Right ventricle myocardium superior (tissue), 1 donor: ENCODE results near the gene MON2. TPM values are rescaled to one million over a fixed set of nuclear protein-coding genes. Genes with fewer than 3 reads are reported as not detected.

Experiments used
- ATAC-seq: fragments of 200-7000 bp; cut with Tn5 transposase; one replicate; pipeline ENCODE4 v1.9.1; 2020; ENCODE audit warnings: mild to moderate bottlenecking; ENCODE audit not compliant: poor library complexity
- DNase-seq: peaks from one replicate; pipeline ENCODE4 v3.0.0-alpha.2; 2020
- intact Hi-C: fragments of 100-400 bp; cut with DNase I; formaldehyde crosslinking; loops from one replicate; pipeline ENCODE4 v1.11.2; 2022
- total RNA-seq: library from RNA; stranded (reverse); fragmentation: NEBNext Ultra II Directional; extraction: Animal tissue kit (Norgen Biotek cat#: 25700); gene quantifications from one replicate; pipeline ENCODE4 v1.2.1, GENCODE V29; 2021
- donor health status: DM: no; HTN: yes; CAD: no; lungs with severe emphysema.

The MON2 gene
- total RNA-seq, 1 donor from 2014 or later, result 12.5 TPM

DNA sequence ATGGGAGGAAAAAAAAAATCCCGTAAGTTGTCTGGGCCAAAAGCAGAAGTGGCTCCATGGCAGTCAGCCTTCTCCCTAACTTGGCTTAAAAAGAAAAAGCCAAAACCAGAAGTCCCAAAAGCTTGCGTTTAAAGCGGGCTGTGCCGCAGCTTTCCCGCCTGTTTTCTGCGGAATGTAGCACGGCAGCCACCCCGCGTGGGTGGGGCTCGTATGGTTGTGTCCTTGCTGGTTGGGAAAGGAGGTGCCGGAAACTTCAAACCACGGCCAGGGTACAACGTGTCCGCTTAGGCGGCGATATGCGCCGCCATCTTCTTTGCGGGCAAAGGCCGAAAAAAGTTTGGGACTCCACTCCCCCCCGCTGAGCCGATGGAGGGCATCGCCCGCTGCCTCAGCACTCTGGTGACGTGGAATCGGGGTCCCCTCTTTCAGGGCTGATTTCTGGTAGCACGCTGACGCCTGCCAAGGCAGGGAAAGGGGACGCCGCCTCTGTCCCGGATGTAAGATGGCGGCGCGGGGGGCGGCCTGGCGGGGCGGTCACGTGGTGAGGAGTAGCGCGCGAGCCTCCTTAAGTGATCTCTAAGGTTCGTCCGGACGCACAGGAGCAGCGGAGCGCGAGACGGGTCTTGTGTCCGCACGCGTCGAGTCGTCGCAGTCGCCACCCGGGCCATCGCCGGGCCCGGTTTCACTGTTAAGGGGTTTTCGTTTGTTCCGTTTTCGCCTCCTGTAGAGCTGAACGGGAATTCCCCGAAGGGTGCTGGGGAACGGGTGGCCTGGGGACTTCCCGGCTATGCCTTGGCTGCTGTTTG, 135.8 kb downstream of the MON2 start:
- peak; percentile 95 for DNase-seq
- intact Hi-C loops, result no loop called here

DNA sequence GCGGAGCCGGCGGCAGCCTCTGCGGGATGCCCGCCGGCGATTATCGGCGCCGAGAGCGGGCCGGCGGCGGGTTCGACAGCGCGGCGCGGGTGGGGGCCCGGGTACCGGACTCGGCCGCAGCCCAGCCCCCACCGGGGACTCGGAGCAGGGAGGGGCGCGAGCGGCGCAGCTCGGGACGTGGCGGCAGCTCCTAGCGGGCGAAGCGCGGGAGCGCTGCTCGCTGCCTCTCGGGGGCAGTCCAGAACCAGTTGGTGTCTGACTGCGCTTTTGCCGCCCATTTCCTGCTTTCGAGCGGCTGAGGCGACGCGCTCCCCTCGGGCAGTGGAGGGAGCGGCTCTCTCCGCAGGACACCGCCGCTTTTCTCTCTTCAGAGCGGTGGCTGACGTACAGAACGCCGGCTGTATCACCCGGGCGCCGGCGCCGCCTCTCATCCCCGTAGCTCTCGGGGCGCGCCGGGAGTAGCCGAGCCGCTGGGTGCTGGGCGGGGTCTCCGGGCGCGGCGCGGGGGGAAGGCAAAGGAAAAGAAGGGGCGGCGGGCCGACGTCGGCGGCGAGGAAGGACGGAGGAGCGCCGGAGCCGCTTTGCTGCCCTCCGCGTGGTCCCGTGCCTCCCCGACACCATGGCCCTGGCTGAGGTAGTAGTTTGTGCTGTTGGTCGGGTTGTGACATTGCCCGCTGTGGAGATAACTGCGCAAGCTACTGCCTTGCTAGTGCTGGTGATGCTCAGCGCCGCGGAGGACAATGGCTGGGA, 136.6 kb downstream of the MON2 start:
- peak; percentile 95 for ATAC-seq
- intact Hi-C loops, result no loop called here
- peak; percentile 92 for DNase-seq

More for the DNA sequence above, 135.8 kb downstream of the MON2 start:
- ATAC-seq, result peak; percentile 93

DNA sequence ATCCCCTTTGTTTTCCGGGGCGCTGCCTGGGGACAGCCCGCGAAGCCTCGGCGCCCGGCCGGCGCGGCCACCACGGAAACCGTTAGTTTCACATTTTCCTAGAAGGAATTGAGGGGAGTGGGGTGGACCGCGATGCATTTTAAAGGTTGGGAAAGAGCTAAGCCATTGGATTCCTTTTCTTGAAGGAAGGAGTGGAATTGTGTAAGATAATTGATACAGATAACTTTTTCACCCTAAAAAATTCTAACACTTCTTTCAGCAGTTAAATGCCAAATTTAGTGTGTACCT, 137.1 kb downstream of the MON2 start:
- intact Hi-C loops, result no loop called here
- ATAC-seq (no peak), DNase-seq (no peak)

DNA sequence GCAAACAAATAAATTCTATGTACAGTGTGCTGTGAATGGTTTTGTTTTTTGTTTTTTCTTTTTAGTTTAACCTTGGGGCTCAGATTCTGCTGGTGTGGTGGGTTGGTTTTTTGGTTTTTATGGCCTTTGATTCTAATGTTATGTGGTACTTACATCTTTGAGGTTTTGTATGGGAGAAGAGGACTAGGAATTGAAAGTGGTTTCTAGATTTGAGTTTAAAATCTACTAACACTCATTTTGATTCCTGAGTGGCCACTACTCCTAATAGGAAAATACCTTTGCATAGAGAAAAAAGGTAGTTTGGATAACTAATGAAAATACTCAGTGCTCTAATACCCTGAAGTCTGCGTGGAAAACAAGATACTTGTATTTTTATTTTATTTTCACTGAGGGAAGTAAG, 137.7 kb downstream of the MON2 start:
- DNase-seq (no peak), ATAC-seq (no peak)
- intact Hi-C loops, result no loop called here

DNA sequence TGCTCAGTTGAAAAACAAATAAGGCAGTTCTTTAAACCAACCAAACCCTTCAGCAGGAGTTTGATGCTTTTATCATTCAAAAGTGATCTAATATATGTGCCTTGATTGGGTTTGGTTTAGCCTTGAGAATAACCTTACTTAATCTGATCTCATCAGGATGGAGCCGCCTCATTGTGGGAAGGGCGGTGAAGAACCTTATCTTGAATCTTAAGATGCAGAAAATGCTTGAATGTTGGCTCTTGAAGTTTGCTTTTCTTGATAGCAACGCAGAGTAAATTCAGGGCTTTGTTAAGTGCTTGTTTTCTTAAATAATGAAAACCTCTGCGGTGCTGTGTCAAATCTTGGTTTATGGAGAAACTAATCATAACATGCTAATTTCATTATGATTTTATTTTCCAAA, 138.2 kb downstream of the MON2 start:
- intact Hi-C loops, result no loop called here
- ATAC-seq, result no peak
- DNase-seq, result no peak

DNA sequence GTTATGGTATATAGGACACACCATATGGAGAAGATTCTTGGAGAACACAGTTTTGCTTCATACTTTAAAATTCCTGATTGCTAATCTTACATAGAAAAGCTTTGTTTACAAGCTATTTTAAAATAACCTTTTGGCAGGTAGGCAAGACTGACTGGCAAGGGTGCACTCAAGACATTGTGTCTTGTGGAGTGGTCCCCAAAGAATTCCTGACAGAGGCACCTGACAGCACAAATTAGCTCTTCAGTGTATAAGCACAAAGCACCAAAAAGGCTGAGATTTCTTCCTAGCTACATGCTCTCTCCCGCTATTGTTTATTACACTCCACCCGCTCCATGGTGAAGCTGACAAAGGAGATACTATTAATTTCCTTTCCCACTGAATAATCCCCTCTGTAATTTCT, 139.4 kb downstream of the MON2 start:
- ATAC-seq (no peak), DNase-seq (no peak)
- intact Hi-C loops, result no loop called here

DNA sequence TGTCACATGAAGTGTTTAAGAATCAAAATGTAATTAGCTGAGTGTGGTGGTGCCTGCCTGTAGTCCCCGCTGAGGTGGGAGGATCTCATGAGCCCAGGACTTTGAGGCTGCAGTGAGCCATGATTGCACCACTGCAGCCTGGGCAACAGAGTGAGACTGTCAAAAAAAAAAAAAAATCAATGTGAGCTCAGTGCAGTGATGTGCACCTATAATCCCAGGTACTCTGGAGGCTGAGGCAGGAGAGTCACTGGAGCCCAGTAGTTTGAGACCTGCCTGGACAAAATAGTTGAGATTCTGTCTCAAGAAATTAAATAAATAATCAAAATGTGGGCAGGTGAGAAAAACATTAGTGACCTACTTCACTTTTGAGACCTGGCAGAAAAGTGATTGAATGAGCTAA, 140.0 kb downstream of the MON2 start:
- no peak for ATAC-seq
- intact Hi-C loops, result no loop called here

DNA sequence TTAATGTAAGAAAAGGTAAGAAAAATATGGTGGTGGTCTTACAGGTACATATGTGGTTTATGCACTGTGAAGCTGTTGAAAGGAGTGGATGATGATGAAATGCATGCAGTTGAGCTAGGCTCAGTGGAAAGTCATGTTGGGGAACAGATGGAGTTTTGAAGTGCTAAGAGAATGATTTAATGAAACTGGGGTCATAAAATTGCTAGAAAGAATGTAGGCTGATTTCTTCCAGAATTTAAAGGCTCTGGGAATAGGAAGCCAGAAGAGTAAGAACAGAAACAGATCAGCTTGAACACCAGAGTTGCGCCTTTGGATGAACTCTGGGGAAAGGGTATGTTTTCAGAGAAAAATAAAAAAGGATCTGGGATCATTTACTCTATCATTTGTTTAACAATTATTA, 146.5 kb downstream of the MON2 start:
- DNase-seq (no peak), ATAC-seq (no peak)
- intact Hi-C loops, result no loop called here

More for the DNA sequence above, 140.0 kb downstream of the MON2 start:
- no peak for DNase-seq

DNA sequence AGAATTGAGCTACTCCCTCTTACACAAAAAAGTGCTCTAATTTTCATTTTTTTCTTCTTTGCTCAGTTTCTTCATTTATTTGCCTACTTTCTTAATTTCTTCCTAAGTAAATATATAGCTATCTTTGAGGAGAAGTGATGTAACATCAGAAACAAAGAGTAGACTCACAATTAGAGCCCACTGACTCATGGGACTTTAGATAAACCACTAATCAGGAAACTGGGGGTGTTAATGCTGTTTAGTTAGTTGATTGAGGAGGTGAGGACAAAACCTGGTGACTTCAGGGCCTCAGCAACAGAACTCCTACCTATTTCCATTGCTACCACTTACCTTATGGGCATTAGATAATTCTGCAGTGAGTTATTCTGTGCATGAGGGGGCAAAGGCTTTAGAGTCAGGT, 151.7 kb downstream of the MON2 start:
- intact Hi-C loops, result no loop called here
- DNase-seq, result no peak
- ATAC-seq, result no peak

DNA sequence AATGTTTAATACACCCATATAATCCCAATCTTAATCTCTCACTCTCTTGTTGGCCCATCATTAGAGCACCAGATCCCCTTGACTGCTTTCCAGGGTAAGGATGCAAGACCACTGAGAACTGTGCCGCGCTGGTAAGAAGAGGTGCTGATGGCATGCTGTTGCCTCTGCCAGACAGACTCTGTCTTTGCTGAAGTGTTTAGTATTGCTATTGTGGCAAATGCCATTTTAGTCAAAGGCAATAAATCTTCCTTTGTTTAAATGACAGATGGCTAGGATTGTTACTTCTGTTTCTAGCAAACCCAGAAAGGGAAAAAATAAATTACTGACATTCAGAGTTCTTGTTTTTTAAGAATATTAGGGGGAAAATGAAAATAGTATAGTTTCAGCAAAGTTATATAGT, 152.3 kb downstream of the MON2 start:
- ATAC-seq (no peak), DNase-seq (no peak)
- intact Hi-C loops, result no loop called here

DNA sequence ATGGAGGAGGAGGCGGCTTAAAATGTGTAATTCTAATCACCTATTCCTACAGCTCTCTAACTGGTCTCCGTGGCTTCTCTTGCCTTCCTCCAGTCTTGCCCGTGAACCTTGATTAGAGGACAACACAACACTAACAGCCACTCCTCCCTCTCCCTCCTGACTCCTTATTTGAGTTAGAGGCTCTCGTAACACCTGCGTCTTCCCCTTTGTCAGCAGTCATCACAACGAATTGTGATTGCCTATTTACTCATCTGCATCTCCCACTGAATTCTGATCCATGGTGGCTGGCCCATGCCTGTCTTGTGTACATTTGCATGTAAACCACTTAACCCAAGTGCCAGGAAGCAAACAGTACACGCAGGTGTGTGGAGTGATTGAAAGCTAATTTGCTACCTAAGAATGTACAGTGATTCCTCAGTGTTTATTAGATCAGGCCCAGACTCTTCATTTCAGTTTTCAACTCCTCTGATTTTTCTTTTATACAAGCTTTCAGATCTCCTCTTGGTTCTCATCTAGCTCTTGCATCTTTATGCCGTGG, 154.5 kb downstream of the MON2 start:
- intact Hi-C loops, result no loop called here
- DNase-seq (no peak), ATAC-seq (no peak)

DNA sequence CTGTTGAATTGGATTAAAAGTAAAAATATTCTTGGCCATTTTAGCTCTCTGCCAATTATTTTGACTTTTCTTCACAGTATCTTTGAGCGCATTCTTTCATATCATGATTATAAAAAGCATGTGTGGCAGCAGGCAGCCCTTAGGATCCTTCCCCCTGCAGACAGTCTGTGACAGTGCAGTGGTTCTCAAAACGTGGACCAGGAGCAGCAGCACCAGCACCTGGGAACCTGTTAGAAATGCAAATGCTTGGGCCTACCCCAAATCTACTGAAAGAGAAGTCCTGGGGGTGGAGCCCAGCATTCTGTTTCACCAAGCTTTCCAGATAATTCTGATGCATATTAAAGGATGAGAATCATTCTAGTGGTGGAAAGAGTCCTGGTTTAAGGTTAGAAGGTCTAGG, 155.6 kb downstream of the MON2 start:
- ATAC-seq (no peak), DNase-seq (no peak)
- intact Hi-C loops, result no loop called here

DNA sequence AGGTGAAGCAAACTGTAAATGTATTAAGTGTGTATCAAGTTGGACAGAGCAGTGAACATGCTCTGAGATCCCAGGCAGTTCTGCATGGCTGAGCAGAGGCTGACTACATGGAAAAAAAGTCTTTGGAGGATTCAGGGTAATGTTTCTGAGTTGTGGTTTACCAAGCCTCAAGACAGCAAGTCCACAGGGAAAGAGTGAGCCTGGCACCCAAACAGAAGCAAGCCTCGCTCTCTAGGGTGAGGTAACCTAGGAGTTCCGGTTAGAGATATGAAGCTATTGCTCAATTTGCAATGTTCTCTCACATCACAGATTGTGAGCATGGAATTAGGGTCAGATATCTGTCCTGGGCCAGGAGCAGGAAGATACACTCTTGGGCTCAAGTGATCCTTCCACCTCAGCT, 158.6 kb downstream of the MON2 start:
- ATAC-seq, result peak; percentile 71
- intact Hi-C loops, result no loop called here
- DNase-seq, result no peak

DNA sequence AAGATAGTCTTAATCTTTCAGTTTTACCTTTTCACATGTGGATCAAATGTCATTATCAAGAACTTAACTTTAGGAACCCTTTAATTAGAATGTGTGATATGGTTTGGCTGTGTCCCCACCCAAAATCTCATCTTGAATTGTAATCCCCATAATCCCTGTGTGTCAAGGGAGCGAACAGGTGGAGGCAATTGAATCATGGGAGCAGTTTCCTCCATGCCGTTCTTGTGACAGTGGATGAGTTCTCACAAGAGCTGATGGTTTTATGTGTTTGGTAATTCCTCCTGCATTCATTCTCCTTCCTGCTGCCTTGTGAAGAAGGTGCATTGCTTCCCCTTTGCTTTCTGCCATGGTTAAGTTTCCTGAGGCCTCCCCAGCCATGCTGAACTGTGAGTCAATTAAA, 160.6 kb downstream of the MON2 start:
- intact Hi-C loops, result no loop called here

DNA sequence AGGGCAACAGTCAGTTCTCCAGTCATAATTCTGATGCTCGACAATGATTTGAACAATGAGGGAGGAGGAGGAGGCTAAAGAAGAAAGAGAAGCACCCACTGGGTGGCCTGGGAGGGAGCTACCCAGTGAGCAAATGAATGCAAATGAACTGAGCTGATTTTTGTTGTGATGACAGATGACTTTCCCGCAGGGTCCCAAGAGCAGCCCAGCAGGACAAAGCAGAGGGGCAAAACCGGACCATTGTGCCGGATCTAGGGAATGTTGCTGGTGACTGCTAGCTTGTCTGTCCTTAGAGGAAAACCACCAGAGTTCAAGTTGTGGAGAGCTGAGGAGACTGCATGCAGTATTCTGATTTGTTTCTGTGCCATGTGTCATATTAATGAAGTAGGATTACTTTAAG, 162.8 kb downstream of the MON2 start:
- DNase-seq, result no peak

More for the DNA sequence above, 160.6 kb downstream of the MON2 start:
- DNase-seq (no peak), ATAC-seq (no peak)

DNA sequence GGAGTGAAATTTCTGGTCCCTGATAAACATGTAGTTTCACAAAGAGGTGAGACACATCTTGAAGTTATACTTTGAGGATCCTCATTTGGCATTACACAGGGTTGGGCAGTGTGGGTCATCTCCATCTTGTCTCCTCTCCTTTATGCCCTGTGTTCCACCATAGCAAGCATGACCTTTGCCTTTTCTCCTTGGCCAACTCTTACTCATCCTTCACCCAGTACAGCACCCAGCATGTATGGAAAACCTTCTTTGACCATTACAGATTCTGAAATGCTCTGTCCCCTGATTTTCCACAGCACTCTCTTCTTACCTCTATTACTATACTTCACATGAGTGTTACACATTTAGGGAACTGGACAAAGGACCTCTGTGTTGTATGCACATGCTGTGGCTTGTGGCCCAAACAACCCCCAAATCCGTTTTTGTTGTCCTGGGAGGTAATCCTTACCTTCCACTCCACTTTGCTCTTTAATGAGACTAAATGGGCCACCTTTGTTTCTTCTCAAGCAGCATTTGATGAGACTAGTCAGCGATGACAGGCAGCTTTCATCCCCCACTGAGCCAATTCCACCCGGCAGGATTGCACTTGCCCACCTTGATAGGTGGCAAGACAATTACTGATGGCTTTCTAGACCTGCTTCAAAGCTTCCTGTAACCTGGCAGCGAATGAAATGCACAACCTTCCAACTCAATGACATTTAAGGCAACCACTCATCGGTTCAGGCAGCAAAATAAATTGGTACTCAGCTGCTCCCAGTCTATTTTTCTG, 163.5 kb downstream of the MON2 start:
- no peak for ATAC-seq
- intact Hi-C loops, result no loop called here
- DNase-seq, result no peak

More for the DNA sequence above, 162.8 kb downstream of the MON2 start:
- no peak for ATAC-seq
- intact Hi-C loops, result no loop called here

DNA sequence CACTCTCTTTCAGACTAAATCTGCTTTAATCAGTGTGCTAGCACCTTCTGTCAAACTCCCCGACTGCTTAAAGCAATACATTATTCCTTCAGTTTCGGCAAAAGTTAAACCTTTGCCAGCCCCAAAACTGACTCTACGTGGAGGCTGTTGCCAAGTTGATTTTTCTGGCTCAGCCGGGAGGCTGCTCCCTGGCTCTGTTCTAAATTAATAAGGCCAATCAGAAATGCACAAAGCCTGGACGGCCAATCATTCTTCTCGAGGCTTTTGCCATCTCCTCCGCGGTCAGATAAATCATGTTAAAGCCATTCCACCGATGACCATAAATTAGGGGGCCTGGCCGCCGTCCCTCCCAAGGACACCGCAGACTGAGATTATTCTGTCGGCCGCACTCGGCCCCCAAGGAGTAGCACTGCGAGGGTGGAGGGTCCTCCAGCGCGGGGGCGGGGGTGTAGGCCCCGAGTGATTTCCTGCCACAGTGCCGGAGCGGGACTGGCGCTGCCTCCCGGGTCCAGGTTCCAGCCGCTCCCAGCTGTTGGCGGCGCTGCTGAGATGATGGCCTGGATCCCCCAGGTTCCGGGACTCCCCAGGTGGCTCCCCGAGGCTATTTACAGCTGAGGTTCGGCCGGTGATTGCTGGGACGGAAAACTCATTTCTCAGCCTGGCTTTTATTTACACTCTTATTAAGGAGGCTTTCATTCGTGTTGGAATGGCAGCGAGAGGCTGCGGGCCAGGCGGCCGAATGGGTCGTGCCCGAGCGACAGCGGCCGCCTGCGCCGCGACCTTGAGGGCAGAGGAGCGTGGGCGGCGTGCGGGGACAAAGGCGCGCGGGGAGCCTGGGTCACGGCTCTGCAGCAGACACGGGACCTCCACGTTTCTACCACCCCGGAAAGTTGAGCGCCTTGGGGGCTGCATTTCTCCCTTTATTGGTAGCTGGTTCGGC, 165.1 kb downstream of the MON2 start:
- intact Hi-C loops, result no loop called here
- peak; percentile 76 for DNase-seq
- ATAC-seq, result peak; percentile 90

DNA sequence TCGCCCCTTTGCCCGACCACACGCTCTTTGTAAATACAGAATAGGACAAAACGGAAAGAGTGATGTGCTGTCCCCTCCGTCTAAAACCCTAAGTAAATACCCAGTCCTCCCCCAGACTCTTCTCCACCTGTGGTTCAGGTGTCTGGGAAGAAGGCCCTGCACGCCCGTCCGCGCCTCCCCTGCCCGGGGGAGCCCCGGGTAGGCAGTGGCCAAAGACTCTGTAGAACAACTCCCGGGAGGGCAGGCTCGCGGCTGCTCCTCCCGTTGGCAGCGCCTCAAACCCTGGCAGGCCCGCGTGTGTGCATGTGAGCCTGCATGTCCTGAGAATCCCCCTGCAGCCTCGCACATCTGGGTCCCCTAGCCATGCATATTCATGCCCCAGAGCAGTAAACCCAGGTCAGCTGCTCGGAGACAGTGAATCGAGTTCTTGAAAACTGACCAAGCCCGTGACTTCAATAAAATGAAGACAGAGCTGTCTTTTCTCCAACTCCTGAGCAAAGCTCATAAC, 165.8 kb downstream of the MON2 start:
- peak; percentile 82 for ATAC-seq
- peak; percentile 79 for DNase-seq
- intact Hi-C loops, result no loop called here
